ENCODE data around the gene ACSS1.

Gene ACSS1

GRCh38 chr20:24977797-24978196 is 80.1 kb downstream of the ACSS1 start:
- Histone ChIP-seq H2BK120ac (ENCODE audit: insufficient read depth, low read length, poor library complexity) (no peak overlapping the region), H2AK5ac (ENCODE audit: low read length) (no peak overlapping the region), H3K79me2 (ENCODE audit: control insufficient read depth, insufficient read depth, low read length, poor library complexity) (no peaks in the 10 kb centered on the region), H4K8ac (ENCODE audit: low read depth, low read length) (no peak overlapping the region), H3K79me1 (ENCODE audit: low read length) (no peaks in the 10 kb centered on the region), H3K18ac (ENCODE audit: low read length) (no peak overlapping the region), H3K4me2 (ENCODE audit: low read length) (no peak overlapping the region), H3K27ac (ENCODE audit: low read depth, low read length) (no peak overlapping the region), H3K4ac (ENCODE audit: low read depth, low read length) (no peak overlapping the region), H3K9me3 (ENCODE audit: insufficient read depth, low read depth, low read length) (peaks cover 15% of the 10 kb centered on the region), H4K12ac (ENCODE audit: low read depth, low read length) (no peak overlapping the region), H2BK12ac (ENCODE audit: low read length) (no peak overlapping the region), H3K4me1 (ENCODE audit: control insufficient read depth in 1 of 2, insufficient read depth in 2 of 2, low read length in 2 of 2) (no peaks in the 10 kb centered on the region), H3K36me3 (ENCODE audit: control insufficient read depth in 1 of 2, insufficient read depth in 2 of 2, low read length in 2 of 2) (peaks cover 24 to 30% of the 10 kb centered on the region in 2 experiments), H3K9ac (ENCODE audit: low read length) (no peak overlapping the region), H2AFZ (ENCODE audit: insufficient read depth, low read length, poor library complexity) (no peak overlapping the region), H3K4me3 (ENCODE audit: low read depth, low read length) (no peak overlapping the region), H3K14ac (ENCODE audit: low read length) (no peak overlapping the region), H3K27me3 (ENCODE audit: insufficient read depth, low read length) (no peaks in the 10 kb centered on the region), H2BK5ac (ENCODE audit: low read depth, low read length, poor library complexity) (no peak overlapping the region), H3K23ac (ENCODE audit: low read length) (no peak overlapping the region), H4K91ac (ENCODE audit: low read depth, low read length) (no peak overlapping the region)
- no peak for DNase-seq
- no CpG with 5 or more reads among the region's 3 CpGs for WGBS (ENCODE audit: extremely low coverage, insufficient coverage, insufficient read length)

DNA sequence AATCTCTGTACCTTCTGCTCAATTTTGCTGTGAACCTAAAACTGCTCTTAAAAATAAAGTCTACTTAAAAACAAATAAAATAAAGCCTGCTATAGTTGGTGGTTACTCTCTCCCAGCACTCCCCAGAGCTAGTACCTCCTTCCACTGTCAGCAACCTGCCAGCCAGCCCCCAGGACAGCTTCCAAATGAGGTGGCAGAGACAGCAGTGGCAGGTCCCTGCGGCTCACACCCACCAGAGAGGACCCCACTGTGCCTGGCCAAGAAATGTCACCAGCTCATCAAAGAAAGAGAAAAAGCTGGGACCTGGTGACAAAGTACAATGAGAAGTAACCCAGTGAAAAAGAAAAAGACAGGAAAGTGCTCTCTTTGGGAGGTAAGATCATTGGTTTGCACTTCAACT is 80.6 kb downstream of the ACSS1 start:
- H4K91ac ChIP-seq (ENCODE audit: low read depth, low read length) = no peak overlapping the region
- H2BK120ac ChIP-seq (ENCODE audit: insufficient read depth, low read length, poor library complexity) = no peak overlapping the region

GRCh38 chr20:24972341-24972740 is 85.6 kb downstream of the ACSS1 start:
- no peak overlapping the region for H3K9ac ChIP-seq (ENCODE audit: low read length)
- no peaks in the 10 kb centered on the region for H3K79me2 ChIP-seq (ENCODE audit: control insufficient read depth, insufficient read depth, low read length, poor library complexity)
- H3K4me3 ChIP-seq (ENCODE audit: low read depth, low read length) = no peak overlapping the region
- H3K23ac ChIP-seq (ENCODE audit: low read length) = no peak overlapping the region
- no peaks in the 10 kb centered on the region for H3K9me3 ChIP-seq (ENCODE audit: insufficient read depth, low read depth, low read length)
- no peak overlapping the region for H3K14ac ChIP-seq (ENCODE audit: low read length)
- no peak overlapping the region for H4K12ac ChIP-seq (ENCODE audit: low read depth, low read length)
- DNase-seq = no peak
- H3K79me1 ChIP-seq (ENCODE audit: low read length) = no peaks in the 10 kb centered on the region
- H3K18ac ChIP-seq (ENCODE audit: low read length) = no peak overlapping the region
- H2BK12ac ChIP-seq (ENCODE audit: low read length) = no peak overlapping the region
- no peak overlapping the region for H2BK5ac ChIP-seq (ENCODE audit: low read depth, low read length, poor library complexity)
- H4K8ac ChIP-seq (ENCODE audit: low read depth, low read length) = no peak overlapping the region
- H2AK5ac ChIP-seq (ENCODE audit: low read length) = no peak overlapping the region
- no peak overlapping the region for H3K4ac ChIP-seq (ENCODE audit: low read depth, low read length)
- H4K91ac ChIP-seq (ENCODE audit: low read depth, low read length) = no peak overlapping the region
- H3K27me3 ChIP-seq (ENCODE audit: insufficient read depth, low read length) = no peaks in the 10 kb centered on the region
- H3K27ac ChIP-seq (ENCODE audit: low read depth, low read length) = no peak overlapping the region
- no peak overlapping the region for H3K4me2 ChIP-seq (ENCODE audit: low read length)
- WGBS (ENCODE audit: extremely low coverage, insufficient coverage, insufficient read length) = no CpG with 5 or more reads among the region's 2 CpGs
- peaks cover 30 to 40% of the 10 kb centered on the region in 2 experiments for H3K36me3 ChIP-seq (ENCODE audit: control insufficient read depth in 1 of 2, insufficient read depth in 2 of 2, low read length in 2 of 2)
- H2AFZ ChIP-seq (ENCODE audit: insufficient read depth, low read length, poor library complexity) = no peak overlapping the region
- no peaks in the 10 kb centered on the region for H3K4me1 ChIP-seq (ENCODE audit: control insufficient read depth in 1 of 2, insufficient read depth in 2 of 2, low read length in 2 of 2)
- no peak overlapping the region for H2BK120ac ChIP-seq (ENCODE audit: insufficient read depth, low read length, poor library complexity)

More for the DNA sequence above, 80.6 kb downstream of the ACSS1 start:
- Histone ChIP-seq H3K27ac (ENCODE audit: low read depth, low read length) (no peak overlapping the region), H3K14ac (ENCODE audit: low read length) (no peak overlapping the region), H2BK5ac (ENCODE audit: low read depth, low read length, poor library complexity) (no peak overlapping the region), H2AFZ (ENCODE audit: insufficient read depth, low read length, poor library complexity) (no peak overlapping the region), H3K9me3 (ENCODE audit: insufficient read depth, low read depth, low read length) (peaks cover 15% of the 10 kb centered on the region), H2BK12ac (ENCODE audit: low read length) (no peak overlapping the region), H3K18ac (ENCODE audit: low read length) (no peak overlapping the region), H3K79me1 (ENCODE audit: low read length) (no peaks in the 10 kb centered on the region), H3K4me2 (ENCODE audit: low read length) (no peak overlapping the region), H3K4me3 (ENCODE audit: low read depth, low read length) (no peak overlapping the region), H3K4me1 (ENCODE audit: control insufficient read depth in 1 of 2, insufficient read depth in 2 of 2, low read length in 2 of 2) (no peaks in the 10 kb centered on the region), H3K79me2 (ENCODE audit: control insufficient read depth, insufficient read depth, low read length, poor library complexity) (no peaks in the 10 kb centered on the region), H4K8ac (ENCODE audit: low read depth, low read length) (no peak overlapping the region), H3K23ac (ENCODE audit: low read length) (no peak overlapping the region), H3K27me3 (ENCODE audit: insufficient read depth, low read length) (no peaks in the 10 kb centered on the region), H3K36me3 (ENCODE audit: control insufficient read depth in 1 of 2, insufficient read depth in 2 of 2, low read length in 2 of 2) (peaks cover 28 to 34% of the 10 kb centered on the region in 2 experiments), H3K4ac (ENCODE audit: low read depth, low read length) (no peak overlapping the region), H4K12ac (ENCODE audit: low read depth, low read length) (no peak overlapping the region), H3K9ac (ENCODE audit: low read length) (no peak overlapping the region), H2AK5ac (ENCODE audit: low read length) (no peak overlapping the region)
- no CpG with 5 or more reads among the region's 1 CpG for WGBS (ENCODE audit: extremely low coverage, insufficient coverage, insufficient read length)
- no peak for DNase-seq

DNA sequence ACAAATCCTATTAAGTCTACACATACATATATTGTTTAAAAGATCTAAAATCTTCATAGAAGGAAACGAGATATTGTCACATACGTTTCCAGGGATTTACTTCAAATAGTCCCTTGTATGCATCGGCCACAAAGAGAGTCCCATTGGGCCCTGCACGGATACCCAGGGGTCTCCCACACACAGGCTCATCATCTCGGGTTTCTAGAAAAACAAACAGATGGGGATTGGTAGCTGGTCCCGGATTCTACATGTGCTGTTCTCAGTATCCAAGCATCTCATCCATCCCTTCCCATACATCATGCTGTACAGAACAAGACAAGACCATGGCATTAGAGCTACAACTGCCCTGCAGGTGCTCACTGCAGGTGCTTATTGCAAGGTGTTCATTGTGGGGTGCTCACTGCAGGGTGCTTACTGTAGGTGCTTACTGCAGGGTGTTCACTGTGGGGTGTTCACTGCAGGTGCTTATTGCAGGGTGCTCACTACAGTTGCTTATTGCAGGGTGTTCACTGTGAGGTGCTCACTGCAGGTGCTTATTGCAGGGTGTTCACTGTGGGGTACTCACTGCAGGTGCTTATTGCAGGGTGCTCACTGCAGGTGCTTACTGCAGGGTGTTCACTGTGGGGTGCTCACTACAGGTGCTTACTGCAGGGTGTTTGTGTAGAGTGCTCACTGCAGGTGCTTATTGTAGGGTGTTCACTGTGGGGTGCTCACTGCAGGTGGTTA is 86.4 kb downstream of the ACSS1 start:
- H3K23ac ChIP-seq (ENCODE audit: low read length) = no peak overlapping the region
- H2AK5ac ChIP-seq (ENCODE audit: low read length) = no peak overlapping the region
- H2AFZ ChIP-seq (ENCODE audit: insufficient read depth, low read length, poor library complexity) = no peak overlapping the region
- no peaks in the 10 kb centered on the region for H3K79me2 ChIP-seq (ENCODE audit: control insufficient read depth, insufficient read depth, low read length, poor library complexity)
- no peak overlapping the region for H4K12ac ChIP-seq (ENCODE audit: low read depth, low read length)
- H3K4me1 ChIP-seq (ENCODE audit: control insufficient read depth in 1 of 2, insufficient read depth in 2 of 2, low read length in 2 of 2) = no peaks in the 10 kb centered on the region
- H3K27ac ChIP-seq (ENCODE audit: low read depth, low read length) = no peak overlapping the region
- H3K18ac ChIP-seq (ENCODE audit: low read length) = no peak overlapping the region
- no CpG with 5 or more reads among the region's 6 CpGs for WGBS (ENCODE audit: extremely low coverage, insufficient coverage, insufficient read length)
- no peaks in the 10 kb centered on the region for H3K27me3 ChIP-seq (ENCODE audit: insufficient read depth, low read length)
- H4K8ac ChIP-seq (ENCODE audit: low read depth, low read length) = no peak overlapping the region
- H3K9ac ChIP-seq (ENCODE audit: low read length) = no peak overlapping the region
- DNase-seq = no peak
- H2BK5ac ChIP-seq (ENCODE audit: low read depth, low read length, poor library complexity) = no peak overlapping the region
- no peak overlapping the region for H3K4me2 ChIP-seq (ENCODE audit: low read length)
- no peak overlapping the region for H3K4ac ChIP-seq (ENCODE audit: low read depth, low read length)
- no peak overlapping the region for H3K14ac ChIP-seq (ENCODE audit: low read length)
- peaks cover 33 to 40% of the 10 kb centered on the region in 2 experiments for H3K36me3 ChIP-seq (ENCODE audit: control insufficient read depth in 1 of 2, insufficient read depth in 2 of 2, low read length in 2 of 2)
- H2BK12ac ChIP-seq (ENCODE audit: low read length) = no peak overlapping the region
- H3K9me3 ChIP-seq (ENCODE audit: insufficient read depth, low read depth, low read length) = no peaks in the 10 kb centered on the region
- peak overlapping the region; percentile 1 for H3K4me3 ChIP-seq (ENCODE audit: low read depth, low read length)
- no peaks in the 10 kb centered on the region for H3K79me1 ChIP-seq (ENCODE audit: low read length)
- H4K91ac ChIP-seq (ENCODE audit: low read depth, low read length) = no peak overlapping the region
- no peak overlapping the region for H2BK120ac ChIP-seq (ENCODE audit: insufficient read depth, low read length, poor library complexity)
